ENCODE measurements around the gene ZCCHC14. TPM values are rescaled to one million over a fixed set of nuclear protein-coding genes. Genes with fewer than 3 reads are reported as not detected.

Gene ZCCHC14
- total and polyA plus RNA-seq, 2 of the 8 experiments (the other 6 are each of a cell fraction or from before 2014, with no cell fraction given): 8.2 to 28.2 TPM

- H3K79me2 ChIP-seq (ENCODE audit: control insufficient read depth in 1 of 2, insufficient read depth in 2 of 2, low read length in 2 of 2): no peaks in the 10 kb centered on the region
- H3K4me2 ChIP-seq (ENCODE audit: insufficient read depth in 1 of 2, low read depth in 2 of 2, low read length in 2 of 2): no peak overlapping the region
- no peak overlapping the region for H2BK20ac ChIP-seq (ENCODE audit: low read length)
- H3K4me3 ChIP-seq (ENCODE audit: extremely low read depth in 1 of 4, insufficient read depth in 2 of 4, low read depth in 3 of 4, low read length in 4 of 4): no peak overlapping the region
- H4K91ac ChIP-seq (replicated peaks; ENCODE audit: insufficient read length, low read length): no peak overlapping the region
- no peak overlapping the region for H3K18ac ChIP-seq (ENCODE audit: extremely low read depth, low read length)
- no peaks in the 10 kb centered on the region; a peak in 2 of 7 replicates for H3K27me3 ChIP-seq (replicated peaks in 1 of 4; ENCODE audit: control insufficient read depth in 3 of 4, extremely low read depth in 1 of 4, insufficient read depth in 3 of 4, low read length in 3 of 4)
- peaks cover 8% of the 10 kb centered on the region; the same call in 1 of the 2 replicates for H3K23me2 ChIP-seq (ENCODE audit: low read depth, low read length)
- H4K20me1 ChIP-seq (replicated peaks in 1 of 2; ENCODE audit: control insufficient read depth in 1 of 2, insufficient read depth in 2 of 2, low read length in 2 of 2): no peaks in the 10 kb centered on the region
- no peak overlapping the region for H2BK120ac ChIP-seq (replicated peaks; ENCODE audit: low read depth, low read length)
- POLR2A ChIA-PET (ENCODE audit: partially characterized antibody): no interaction called here
- WGBS, 2 experiments (ENCODE audit: extremely low coverage in 1 of 2, insufficient coverage in 1 of 2, insufficient read length in 1 of 2, insufficient replicate concordance in 2 of 2, low coverage in 1 of 2, low lambda C conversion rate in 2 of 2, missing lambda C conversion rate in 1 of 2): 88% methylated on average over 6 of the region's 6 CpGs; no CpG with 5 or more reads in 1 of the 2 experiments
- H2AK5ac ChIP-seq (ENCODE audit: low read depth, low read length): no peak overlapping the region
- H4K8ac ChIP-seq (ENCODE audit: extremely low read depth, insufficient read depth, low read length): no peak overlapping the region
- H3K23ac ChIP-seq (ENCODE audit: insufficient read length): no peak overlapping the region
- DNase-seq (ENCODE audit: low read depth in 1 of 2, low spot score in 2 of 2): no peak
- no peak overlapping the region for H2BK5ac ChIP-seq (ENCODE audit: low read depth, low read length)
- H3K9ac ChIP-seq (replicated peaks in 1 of 4; ENCODE audit: extremely low read depth in 1 of 4, low read depth in 3 of 4, low read length in 3 of 4): no peak overlapping the region
- no peaks in the 10 kb centered on the region for H3K79me1 ChIP-seq (ENCODE audit: low read depth, low read length)
- H3K14ac ChIP-seq (ENCODE audit: insufficient read length): no peak overlapping the region
- no peak overlapping the region for H3K56ac ChIP-seq (replicated peaks; ENCODE audit: insufficient read length, low read depth, low read length)
- no peak overlapping the region for H2BK15ac ChIP-seq (ENCODE audit: low read length)
- no peak overlapping the region for H2AFZ ChIP-seq (ENCODE audit: low read length)
- H3K36me3 ChIP-seq (ENCODE audit: control insufficient read depth in 2 of 4, insufficient read depth in 4 of 4, low read length in 3 of 4): no peaks in the 10 kb centered on the region
- no peak for FAIRE-seq
- peaks cover 0 to 4% of the 10 kb centered on the region in 2 experiments; a peak in 1 of 4 replicates for H3K9me3 ChIP-seq (ENCODE audit: insufficient read depth in 2 of 2, low read depth in 1 of 2, low read length in 1 of 2)
- H4K5ac ChIP-seq (ENCODE audit: insufficient read length, low read depth, low read length): no peak overlapping the region
- no peak overlapping the region for H3K27ac ChIP-seq (ENCODE audit: low read depth, low read length)
- H3K4me1 ChIP-seq (replicated peaks in 1 of 4; ENCODE audit: control insufficient read depth in 3 of 4, insufficient read depth in 4 of 4, low read length in 3 of 4): no peaks in the 10 kb centered on the region
- no peak overlapping the region for H2BK12ac ChIP-seq (ENCODE audit: low read depth, low read length)
- CTCF ChIA-PET (ENCODE audit: partially characterized antibody): no interaction called here
- no peak overlapping the region for H3K4ac ChIP-seq (replicated peaks; ENCODE audit: insufficient read length, low read depth, low read length)
- no peak for TF ChIP-seq ATF2 (IDR thresholded peaks at IDR 0.05; ENCODE audit: low read length)
- no peak for TF ChIP-seq TEAD4 (IDR thresholded peaks at IDR 0.05; ENCODE audit: low read depth, low read length)
- TF ChIP-seq KDM5A (IDR thresholded peaks at IDR 0.05; ENCODE audit: low read length): no peak
- no peak for TF ChIP-seq USF2 (IDR thresholded peaks at IDR 0.05; ENCODE audit: low read length)
- TF ChIP-seq SAP30 (IDR thresholded peaks at IDR 0.05; ENCODE audit: insufficient read depth, insufficient replicate concordance, low read length): no peak
- no peak for TF ChIP-seq BCL11A (IDR thresholded peaks at IDR 0.05; ENCODE audit: low read depth in 2 of 2, low read length in 2 of 2)
- TF ChIP-seq SP2 (IDR thresholded peaks at IDR 0.05; ENCODE audit: low read length): no peak
- TF ChIP-seq GABPA (IDR thresholded peaks at IDR 0.05; ENCODE audit: borderline replicate concordance, insufficient read depth, low read length): no peak
- no peak for TF ChIP-seq BACH1 (IDR thresholded peaks at IDR 0.05; ENCODE audit: low read length)
- TF ChIP-seq RFX5 (IDR thresholded peaks at IDR 0.05; ENCODE audit: borderline replicate concordance, low read depth, low read length): no peak
- no peak for TF ChIP-seq CHD1 (IDR thresholded peaks at IDR 0.05; ENCODE audit: low read depth, low read length)
Measured at GRCh38 chr16:87526238-87526947, 33.6 kb upstream of the ZCCHC14 start.
